Natural killer cell treated with Interleukin-12 subunit alpha and Interleukin-12 subunit beta and Interleukin-15 and Interleukin-18, amount 100 ng/mL, for 72 hours (primary cell): ENCODE results near the gene METAP1D. TPM values are rescaled to one million over a fixed set of nuclear protein-coding genes. Genes with fewer than 3 reads are reported as not detected.

Experiments
- ATAC-seq, 2 donors: fragments of 150-1000 bp; cut with Tn5 transposase in 1 of 2; sonication (Bioruptor Pico), chemical (Tn5 transposase) in 1 of 2; 2 replicates each; pipeline ENCODE4 v1.10.0; 2021
- DNase-seq: peaks from one replicate; pipeline ENCODE4 v3.0.0; 2022; ENCODE audit warnings: low spot score
- H3K27ac Mint-ChIP-seq, 2 donors: 1 replicate in 1 of 2; 2 replicates in 1 of 2; pipeline ENCODE4 v1.8.0; 2022; ENCODE audit warnings: mixed read lengths in 2 of 2, mild to moderate bottlenecking in 1 of 2, moderate library complexity in 1 of 2
- H3K27me3 Mint-ChIP-seq, 2 donors: 1 replicate in 1 of 2; 2 replicates in 1 of 2; pipeline ENCODE4 v1.8.0; 2022; ENCODE audit warnings: mixed read lengths in 2 of 2
- H3K36me3 Mint-ChIP-seq: one replicate; pipeline ENCODE4 v1.8.0; 2022; ENCODE audit warnings: mixed read lengths
- H3K4me1 Mint-ChIP-seq, 2 donors: 1 replicate in 1 of 2; 2 replicates in 1 of 2; pipeline ENCODE4 v1.8.0; 2022; ENCODE audit warnings: low read depth in 2 of 2, mixed read lengths in 2 of 2, mild to moderate bottlenecking in 1 of 2
- H3K4me3 Mint-ChIP-seq: one replicate; pipeline ENCODE4 v1.8.0; 2022; ENCODE audit warnings: mixed read lengths
- H3K9me3 Mint-ChIP-seq: 2 replicates; pipeline ENCODE4 v1.8.0; 2022; ENCODE audit warnings: mixed read lengths
- total RNA-seq, 2 donors: library from RNA; stranded (reverse); gene quantifications; one replicate each; pipeline ENCODE4 v1.2.3, GENCODE V29; 2022

The METAP1D gene
- total RNA-seq, 2 donors from 2014 or later = 2.8 to 6.6 TPM

DNA sequence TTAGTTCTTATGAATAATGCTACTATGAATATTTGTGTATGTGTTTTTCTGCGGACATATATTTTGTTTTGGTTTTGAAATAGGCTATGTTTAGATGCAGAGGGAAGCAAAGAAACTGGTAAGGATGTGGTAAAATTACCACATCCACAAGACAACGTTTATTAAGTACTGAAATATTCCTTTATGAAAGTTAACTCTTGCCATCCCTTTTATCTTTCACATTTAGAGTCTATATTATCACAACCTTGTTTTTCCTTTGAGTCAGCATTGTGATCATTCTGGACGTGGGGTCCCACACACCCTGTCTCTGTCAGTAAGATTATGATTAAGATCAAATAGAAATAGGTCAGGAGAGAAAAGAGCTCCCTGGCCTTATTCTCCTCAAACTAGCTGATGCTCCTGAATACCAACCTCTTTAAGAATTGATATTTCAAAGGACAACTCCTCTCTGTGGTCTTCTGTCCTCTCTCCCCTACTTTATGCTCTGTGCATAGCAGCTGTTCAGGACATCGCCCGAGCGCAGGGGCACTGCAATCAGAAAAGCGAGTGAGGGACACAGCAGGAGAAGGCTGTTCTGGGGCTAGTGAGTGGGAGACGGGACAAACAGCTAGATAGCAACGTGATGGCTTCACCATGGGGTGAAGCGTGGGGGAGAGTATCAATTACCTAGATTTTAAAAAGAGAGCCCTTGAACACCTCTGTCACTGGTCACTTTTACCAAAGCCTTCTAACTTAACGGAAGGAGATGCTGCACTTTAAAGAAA is 12.2 kb downstream of the METAP1D start:
- Mint-ChIP-seq H3K36me3 (no peaks in the 10 kb centered on the region), H3K4me3 (peak overlapping the region; percentile 30), H3K9me3 (no peaks in the 10 kb centered on the region), H3K27ac (peak overlapping the region; percentile 11 to 74), H3K4me1 (peaks cover 31 to 39% of the 10 kb centered on the region in 2 donors), H3K27me3 (peaks cover 0 to 6% of the 10 kb centered on the region in 2 donors)
- peak in 1 of 2 donors; percentile 81 for ATAC-seq
- DNase-seq = no peak

DNA sequence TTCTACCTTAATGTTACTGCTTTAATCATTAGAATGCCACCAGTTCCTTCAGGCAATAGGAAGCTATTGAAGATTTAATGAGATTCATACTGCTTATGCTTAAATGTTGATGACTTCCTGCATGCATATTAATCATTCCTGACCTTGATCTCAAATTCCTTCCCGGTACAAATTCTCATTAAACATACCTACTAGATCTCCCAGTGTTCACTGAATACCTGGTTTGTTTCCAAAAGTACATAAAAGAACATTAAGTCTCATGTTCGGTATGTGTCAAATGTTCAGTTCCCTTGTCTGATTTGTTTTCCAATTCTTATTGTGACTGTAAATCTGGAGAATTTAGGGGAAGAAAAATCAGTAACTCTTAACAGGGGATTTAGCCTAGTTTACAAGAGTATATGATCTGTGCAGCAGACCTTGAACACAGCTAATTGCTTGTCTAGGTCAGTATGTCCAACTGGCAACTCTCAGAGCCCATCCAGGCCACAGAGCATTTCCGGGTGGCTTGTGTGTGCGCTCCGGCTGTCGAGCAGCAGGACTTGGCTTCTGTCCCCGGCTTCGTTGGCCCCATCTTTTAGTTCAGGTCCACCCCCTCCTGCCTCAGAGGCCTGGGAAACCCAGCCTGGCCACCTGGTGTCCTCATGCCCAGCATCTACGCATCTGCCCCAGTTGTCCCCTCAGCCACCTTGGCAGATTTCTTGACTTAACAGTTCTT is 13.1 kb downstream of the METAP1D start:
- H3K9me3 Mint-ChIP-seq = no peaks in the 10 kb centered on the region
- peaks cover 31 to 39% of the 10 kb centered on the region in 2 donors for H3K4me1 Mint-ChIP-seq
- ATAC-seq (no peak), DNase-seq (no peak)
- H3K36me3 Mint-ChIP-seq = no peaks in the 10 kb centered on the region
- H3K27ac Mint-ChIP-seq = peak overlapping the region in 1 of 2 donors; percentile 74
- H3K4me3 Mint-ChIP-seq = peak overlapping the region; percentile 30
- peaks cover 0 to 6% of the 10 kb centered on the region in 2 donors for H3K27me3 Mint-ChIP-seq

DNA sequence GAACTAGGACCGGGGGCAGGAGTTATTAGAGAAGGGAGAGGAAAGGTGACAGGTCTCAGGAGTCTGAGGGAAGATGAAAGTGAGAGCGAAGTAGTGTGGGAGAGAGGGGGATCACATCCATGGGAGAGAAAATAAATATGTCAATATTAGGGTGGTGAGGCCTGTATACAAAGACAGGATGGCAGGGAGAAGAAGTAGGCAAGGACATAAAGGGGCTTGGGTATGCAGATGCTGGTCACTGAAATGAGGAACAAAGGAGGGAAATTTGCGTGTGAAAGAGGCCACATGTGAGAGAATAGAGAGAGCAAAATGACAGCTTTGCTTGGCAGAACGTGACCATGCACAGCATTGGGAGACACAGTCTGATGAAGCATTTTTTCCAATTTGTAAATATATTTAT is 13.6 kb downstream of the METAP1D start:
- ATAC-seq = no peak
- H3K9me3 Mint-ChIP-seq = no peaks in the 10 kb centered on the region
- H3K27ac Mint-ChIP-seq = no peak overlapping the region
- no peak overlapping the region for H3K4me3 Mint-ChIP-seq
- no peak for DNase-seq
- H3K36me3 Mint-ChIP-seq = no peaks in the 10 kb centered on the region
- H3K27me3 Mint-ChIP-seq = peaks cover 0 to 6% of the 10 kb centered on the region in 2 donors
- peaks cover 31 to 39% of the 10 kb centered on the region in 2 donors for H3K4me1 Mint-ChIP-seq

DNA sequence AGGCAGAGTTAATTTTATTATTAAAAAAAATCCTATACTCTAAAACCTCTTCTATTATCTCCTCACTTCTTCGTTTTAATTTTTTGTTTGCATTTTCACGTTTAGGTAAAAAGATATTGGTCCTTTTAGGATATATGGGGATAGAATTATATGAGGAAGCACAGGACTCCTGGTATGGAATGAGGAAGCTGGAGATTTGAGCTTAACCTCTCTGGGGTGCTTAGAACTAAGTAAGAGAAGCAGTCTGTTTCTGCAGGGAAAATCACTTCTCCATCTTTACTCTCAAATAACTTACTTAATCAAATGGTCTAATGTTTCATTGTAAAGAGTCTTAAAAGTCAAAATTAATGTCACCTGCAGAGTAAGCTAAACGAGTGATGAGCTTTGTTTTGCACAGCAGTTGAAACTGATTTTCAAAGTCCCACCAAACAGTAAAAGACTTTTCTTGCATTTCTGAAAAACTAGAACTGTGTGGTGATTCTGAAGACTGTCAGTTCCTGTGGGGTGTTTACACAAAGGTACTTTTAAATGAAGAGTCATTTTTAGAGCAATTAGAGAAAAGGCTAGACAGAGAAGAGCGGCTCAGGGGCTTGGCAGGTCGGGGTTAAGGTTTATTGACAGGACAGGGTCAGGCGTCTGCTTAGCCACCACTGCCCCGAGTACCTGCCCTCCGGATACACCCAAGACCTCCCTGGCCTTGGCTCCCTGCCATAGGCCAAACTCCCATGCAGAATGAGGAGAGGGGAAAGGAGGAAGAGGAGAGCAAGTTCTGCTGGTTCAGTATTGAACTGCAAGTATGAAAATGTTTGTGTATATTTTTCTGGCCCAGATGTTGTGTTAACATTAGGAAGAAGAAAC is 21.6 kb downstream of the METAP1D start:
- DNase-seq = no peak
- ATAC-seq = no peak
- Mint-ChIP-seq H3K27me3 (peaks cover 0 to 5% of the 10 kb centered on the region in 2 donors), H3K4me1 (peaks cover 4 to 5% of the 10 kb centered on the region in 2 donors), H3K36me3 (no peaks in the 10 kb centered on the region), H3K27ac (no peak overlapping the region), H3K9me3 (no peaks in the 10 kb centered on the region), H3K4me3 (no peak overlapping the region)

DNA sequence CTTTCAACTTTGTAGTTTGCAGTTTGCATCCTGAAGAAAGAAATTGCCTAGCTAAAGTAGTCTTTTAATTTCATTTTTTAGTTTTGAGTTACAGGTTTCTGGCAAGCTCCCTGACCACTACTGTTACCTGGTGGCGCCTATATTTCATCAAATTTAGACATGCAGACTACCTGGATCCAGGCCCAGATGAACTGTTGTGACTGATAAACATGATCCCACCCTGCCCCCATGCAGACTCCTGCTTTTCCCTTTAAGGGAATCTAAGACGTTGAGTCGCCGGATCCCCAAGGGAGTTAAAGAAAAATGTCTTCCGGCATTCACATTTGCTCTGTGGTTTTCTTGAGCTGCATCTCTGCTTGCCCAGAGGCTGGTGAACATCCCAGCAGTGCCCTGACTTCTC is 22.2 kb downstream of the METAP1D start:
- no peak for DNase-seq
- ATAC-seq = no peak
- Mint-ChIP-seq H3K4me3 (no peak overlapping the region), H3K9me3 (no peaks in the 10 kb centered on the region), H3K27me3 (peaks cover 0 to under 1% of the 10 kb centered on the region in 2 donors), H3K27ac (no peak overlapping the region), H3K36me3 (no peaks in the 10 kb centered on the region), H3K4me1 (peaks cover 0 to under 1% of the 10 kb centered on the region in 2 donors)

DNA sequence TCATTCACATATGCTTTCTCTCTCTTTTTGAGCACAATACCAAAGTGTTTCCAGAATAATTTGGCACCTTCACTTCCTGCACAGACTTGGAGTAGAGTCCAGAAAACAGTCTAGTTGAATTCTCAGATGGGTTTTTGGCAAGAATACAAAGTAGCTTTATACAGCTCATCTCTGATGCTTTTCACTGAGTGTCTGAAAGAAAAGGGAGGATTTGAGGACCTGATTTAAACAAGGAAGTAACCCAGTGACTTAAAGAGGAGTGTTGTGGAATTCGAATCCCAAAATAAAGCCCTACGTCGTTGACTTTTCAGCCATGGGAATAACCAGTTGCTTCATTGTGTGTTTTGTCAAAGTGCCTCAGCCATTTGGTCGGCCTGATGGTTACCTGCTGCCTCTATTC is 31.8 kb downstream of the METAP1D start:
- Mint-ChIP-seq H3K36me3 (no peaks in the 10 kb centered on the region), H3K4me1 (no peaks in the 10 kb centered on the region), H3K27me3 (no peaks in the 10 kb centered on the region), H3K27ac (no peak overlapping the region), H3K9me3 (no peaks in the 10 kb centered on the region), H3K4me3 (no peak overlapping the region)
- ATAC-seq (no peak), DNase-seq (no peak)

DNA sequence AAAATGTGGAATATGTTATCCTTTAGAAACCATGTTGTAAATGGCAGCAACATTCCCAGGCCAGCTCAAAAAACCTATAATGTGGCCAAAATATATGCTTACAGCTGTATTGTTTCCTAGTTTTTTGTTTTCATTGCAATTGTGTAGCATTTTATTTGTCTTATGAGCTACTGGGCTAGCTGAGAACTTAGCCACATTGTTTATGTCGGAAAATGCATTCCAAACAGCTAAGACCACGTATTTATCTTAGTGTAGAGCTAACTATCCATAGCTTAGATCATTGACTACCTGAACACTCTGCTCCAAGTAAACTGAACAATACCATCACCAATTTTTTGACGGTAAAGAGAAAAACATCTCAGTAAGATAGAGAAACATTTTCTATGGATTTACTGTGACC is 38.4 kb downstream of the METAP1D start:
- Mint-ChIP-seq H3K27me3 (no peaks in the 10 kb centered on the region), H3K9me3 (no peaks in the 10 kb centered on the region), H3K27ac (no peak overlapping the region), H3K4me3 (no peak overlapping the region), H3K36me3 (no peaks in the 10 kb centered on the region), H3K4me1 (no peaks in the 10 kb centered on the region)
- ATAC-seq (no peak), DNase-seq (no peak)

DNA sequence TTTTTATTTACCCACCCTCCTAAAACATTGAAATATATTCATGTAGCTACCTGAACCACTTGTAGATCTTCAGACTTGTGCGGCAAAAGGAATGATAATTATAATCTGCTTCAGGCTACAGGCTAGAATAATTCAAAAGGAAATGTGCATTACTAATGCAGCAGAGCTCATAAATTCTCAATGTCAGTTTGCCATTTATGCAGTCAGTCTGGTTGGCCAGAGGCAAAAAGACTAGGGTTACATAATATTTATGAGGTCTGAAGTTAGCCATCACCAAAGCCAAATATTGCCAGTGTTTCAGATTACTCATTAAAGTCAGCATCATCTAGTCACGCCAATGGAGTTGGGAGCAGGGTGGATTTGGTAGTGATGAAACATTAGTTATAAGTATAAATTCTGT is 38.9 kb downstream of the METAP1D start:
- ATAC-seq (no peak), DNase-seq (no peak)
- Mint-ChIP-seq H3K27me3 (no peaks in the 10 kb centered on the region), H3K4me1 (no peaks in the 10 kb centered on the region), H3K9me3 (no peaks in the 10 kb centered on the region), H3K27ac (no peak overlapping the region), H3K36me3 (no peaks in the 10 kb centered on the region), H3K4me3 (no peak overlapping the region)

DNA sequence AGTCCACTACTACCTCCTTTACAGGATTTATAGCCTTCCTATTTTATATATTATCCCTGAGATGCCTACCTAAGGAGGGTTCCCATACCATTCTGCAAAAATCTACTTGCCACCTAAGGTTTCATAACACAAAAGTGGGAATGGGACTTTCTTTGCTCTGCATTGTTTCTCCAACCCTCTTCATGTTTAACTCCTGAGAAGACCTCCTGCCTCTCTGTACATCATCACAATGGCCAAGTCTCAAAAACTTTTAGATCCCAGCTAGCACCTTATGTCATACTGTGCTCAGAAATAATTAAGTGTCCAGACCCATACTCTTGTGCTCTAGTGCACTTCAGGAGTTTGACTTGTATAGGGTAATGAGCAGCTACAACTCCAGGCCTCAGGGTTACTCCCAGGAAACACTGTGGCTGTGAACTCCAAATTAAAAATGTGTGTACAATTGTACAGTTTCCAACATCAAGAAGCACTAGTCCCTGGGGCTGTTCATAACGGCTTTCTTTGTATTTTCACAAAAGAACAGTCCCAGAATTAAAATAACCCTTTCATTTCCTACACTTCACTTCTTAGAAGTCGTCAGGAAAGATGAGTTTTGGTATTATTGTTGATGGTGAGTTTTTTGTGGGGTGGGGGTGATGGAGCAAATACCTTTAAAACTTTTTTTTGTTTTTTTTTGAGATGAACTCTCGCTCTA is 39.4 kb downstream of the METAP1D start:
- no peaks in the 10 kb centered on the region for H3K36me3 Mint-ChIP-seq
- no peaks in the 10 kb centered on the region for H3K27me3 Mint-ChIP-seq
- no peak overlapping the region for H3K4me3 Mint-ChIP-seq
- DNase-seq = no peak
- H3K9me3 Mint-ChIP-seq = no peaks in the 10 kb centered on the region
- no peak overlapping the region for H3K27ac Mint-ChIP-seq
- H3K4me1 Mint-ChIP-seq = no peaks in the 10 kb centered on the region
- ATAC-seq = no peak

DNA sequence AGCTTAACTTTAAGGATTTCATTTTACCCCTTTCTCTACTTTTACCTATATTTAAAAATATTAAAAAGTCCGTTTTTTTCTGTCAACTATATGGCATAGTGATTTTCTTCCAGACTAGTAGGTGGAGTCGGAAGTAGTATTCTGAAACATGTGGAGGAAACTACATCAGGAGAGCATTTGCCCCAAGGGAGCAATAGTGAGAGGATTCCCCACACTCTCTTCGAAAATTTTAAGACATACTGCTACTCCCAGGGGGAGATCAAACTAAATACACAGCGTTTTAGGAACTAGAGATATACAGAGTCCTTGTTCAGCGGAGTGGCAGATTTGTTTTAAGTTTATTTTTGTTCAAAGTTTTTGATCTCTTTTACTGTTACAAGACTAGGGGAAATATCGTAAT is 40.6 kb downstream of the METAP1D start:
- Mint-ChIP-seq H3K27ac (no peak overlapping the region), H3K4me3 (no peak overlapping the region), H3K27me3 (no peaks in the 10 kb centered on the region), H3K9me3 (no peaks in the 10 kb centered on the region), H3K4me1 (no peaks in the 10 kb centered on the region), H3K36me3 (no peaks in the 10 kb centered on the region)
- no peak for DNase-seq
- ATAC-seq = no peak

DNA sequence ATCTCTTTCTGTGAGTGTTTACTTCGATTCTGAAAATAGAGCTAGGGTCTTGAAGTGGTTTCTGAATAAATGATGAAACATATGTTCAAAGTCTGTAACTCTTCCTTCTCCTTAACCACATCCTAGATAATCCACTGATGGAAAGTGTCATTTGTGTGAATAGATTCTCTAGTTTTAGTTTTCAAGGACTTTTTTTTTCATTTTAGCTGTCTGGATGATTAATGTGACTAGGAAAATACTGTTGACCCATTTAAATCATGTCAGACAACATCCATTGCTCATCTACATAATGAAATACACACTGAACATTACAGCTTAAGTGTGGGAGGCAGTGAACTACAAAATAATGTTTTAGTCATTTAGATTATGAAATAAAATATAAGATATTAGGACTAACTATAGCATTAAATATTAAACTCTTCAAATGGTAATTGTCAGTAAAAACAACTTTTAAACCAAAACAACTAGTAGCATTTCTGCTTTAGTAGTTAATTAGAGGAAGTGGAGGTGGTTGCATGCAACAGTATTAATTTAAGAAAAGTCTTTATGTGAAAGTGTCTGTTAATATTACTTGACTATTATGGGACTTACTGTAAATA is 46.4 kb downstream of the METAP1D start:
- H3K4me1 Mint-ChIP-seq = no peaks in the 10 kb centered on the region
- H3K4me3 Mint-ChIP-seq = no peak overlapping the region
- H3K27ac Mint-ChIP-seq = no peak overlapping the region
- H3K27me3 Mint-ChIP-seq = no peaks in the 10 kb centered on the region
- H3K36me3 Mint-ChIP-seq = no peaks in the 10 kb centered on the region
- no peak for ATAC-seq
- DNase-seq = no peak
- H3K9me3 Mint-ChIP-seq = no peaks in the 10 kb centered on the region

DNA sequence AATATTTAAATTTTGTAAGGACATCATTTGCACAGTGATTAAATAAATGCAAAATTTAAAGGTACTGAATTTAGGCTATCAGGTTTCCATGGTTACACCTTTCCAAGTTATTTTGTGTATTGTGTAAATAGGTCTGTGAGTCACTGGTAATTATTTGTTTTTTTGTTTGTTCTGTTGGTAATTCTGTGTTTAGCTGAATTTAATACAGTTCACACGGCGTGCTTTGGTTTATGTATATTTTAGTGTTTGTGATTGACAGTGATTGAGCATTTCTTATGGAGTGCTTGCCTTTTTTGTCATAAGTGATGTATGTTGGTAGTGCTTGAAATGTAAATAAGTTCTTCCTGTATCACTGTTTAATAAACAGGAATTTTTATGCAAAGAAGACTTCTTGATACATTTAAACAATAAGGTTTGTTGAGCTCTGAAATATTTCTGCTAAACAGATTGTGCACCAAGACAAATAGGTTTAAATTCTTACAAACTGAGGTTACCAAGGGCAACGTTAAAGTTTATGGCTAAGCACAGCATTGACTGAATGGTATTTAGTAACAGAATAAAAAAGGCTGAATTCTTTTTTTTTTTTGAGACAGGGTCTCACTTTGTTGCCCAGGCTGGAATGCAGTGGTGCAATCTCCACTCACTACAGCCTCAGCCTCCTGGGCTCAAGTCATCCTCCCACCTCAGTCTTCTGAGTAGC is 47.3 kb downstream of the METAP1D start:
- Mint-ChIP-seq H3K9me3 (no peaks in the 10 kb centered on the region), H3K36me3 (no peaks in the 10 kb centered on the region), H3K4me1 (no peaks in the 10 kb centered on the region), H3K4me3 (no peak overlapping the region), H3K27me3 (no peaks in the 10 kb centered on the region), H3K27ac (no peak overlapping the region)
- ATAC-seq (no peak), DNase-seq (no peak)
